NCI-H69 (cell line): ENCODE results near the gene PHACTR1.

Source experiments
- DNase-seq: peaks from one replicate; lab custom pipeline; 2025; lab: John Stamatoyannopoulos, UW

The PHACTR1 gene

DNA sequence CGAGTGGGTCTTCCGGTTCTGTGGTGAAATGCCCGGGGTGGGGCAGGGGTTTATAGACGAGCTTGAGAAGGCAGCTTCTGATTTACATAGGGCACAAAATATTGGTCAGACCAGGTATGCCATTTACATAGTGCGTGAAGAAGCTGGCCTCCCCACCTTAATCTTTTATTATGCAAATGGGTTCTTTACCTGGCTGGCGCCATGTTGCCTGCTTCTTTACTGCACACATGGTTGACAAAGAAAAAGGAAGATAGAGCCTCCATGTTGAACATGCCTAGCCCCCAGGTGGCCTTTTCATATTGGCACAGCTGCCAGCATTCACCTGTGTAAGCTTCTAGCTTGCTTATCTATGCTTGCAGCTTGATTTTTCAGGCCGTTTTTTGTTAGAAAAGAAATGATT lies 276.2 kb downstream of the PHACTR1 start:
- DNase-seq, result peak; percentile 45

DNA sequence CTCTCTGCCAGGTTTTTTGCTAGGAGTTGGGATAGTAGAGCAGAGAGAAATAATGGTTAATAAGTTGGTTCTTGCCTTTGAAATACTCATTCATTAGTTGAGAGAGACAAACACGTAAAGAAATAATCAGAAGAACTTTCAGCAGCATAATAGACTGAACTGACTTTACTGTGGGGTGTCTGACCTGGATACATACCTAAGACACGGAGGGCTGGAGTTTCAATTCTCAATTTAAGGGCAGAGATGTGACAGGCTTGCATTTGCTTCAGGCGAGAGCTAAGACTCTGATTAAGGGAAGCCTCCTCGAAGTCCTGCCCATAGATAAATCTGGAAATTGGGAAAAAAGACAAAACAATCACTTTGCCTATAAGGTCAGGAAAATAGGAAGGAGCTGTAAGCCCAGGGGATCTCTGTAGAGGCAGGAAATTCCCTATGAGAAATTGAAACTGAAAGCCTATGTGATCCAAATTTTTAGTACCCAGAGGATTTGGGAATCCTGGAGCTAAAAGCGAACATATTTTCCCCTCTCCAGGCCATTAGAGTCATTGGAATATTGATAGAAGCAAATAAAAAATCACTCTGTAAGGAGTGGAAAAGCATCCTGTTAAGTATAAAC lies 276.8 kb downstream of the PHACTR1 start:
- DNase-seq, result no peak

DNA sequence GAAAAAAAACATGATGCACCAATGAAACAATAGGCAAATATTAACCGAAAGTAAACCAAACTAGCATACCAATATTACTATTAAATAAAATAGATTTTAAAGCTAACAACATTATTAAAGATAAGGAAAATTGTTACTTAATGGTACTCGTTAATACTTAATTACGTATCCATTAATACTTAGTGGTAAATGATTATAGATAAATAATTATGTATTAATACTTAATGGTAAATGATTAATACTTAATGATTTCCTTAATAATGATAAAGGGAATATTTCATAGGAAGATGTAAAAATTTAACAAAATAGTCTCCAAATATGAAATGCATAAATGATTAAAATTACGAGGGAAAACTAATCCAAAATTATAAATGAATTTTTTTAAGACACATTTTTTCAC lies 278.9 kb downstream of the PHACTR1 start:
- no peak for DNase-seq

DNA sequence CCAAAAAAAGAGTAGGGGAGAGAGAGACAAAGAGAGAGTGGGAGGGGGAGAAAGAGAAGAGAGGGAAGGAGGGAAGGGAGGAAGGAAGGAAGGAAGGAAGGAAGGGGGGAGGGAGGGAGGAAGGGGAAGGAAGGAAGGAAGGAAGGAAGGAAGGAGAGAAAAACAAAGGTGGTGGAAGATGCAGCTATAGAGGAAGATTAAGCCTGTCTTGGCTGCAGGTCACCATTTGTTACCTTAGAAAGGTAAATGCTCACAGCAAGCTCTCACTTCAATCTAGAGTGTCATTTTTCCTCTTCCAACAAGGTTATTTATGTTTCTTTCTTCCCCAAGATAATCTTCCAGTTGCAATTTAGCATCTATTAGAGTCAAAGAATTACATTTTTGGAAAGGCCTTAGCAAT lies 284.0 kb downstream of the PHACTR1 start:
- no peak for DNase-seq

DNA sequence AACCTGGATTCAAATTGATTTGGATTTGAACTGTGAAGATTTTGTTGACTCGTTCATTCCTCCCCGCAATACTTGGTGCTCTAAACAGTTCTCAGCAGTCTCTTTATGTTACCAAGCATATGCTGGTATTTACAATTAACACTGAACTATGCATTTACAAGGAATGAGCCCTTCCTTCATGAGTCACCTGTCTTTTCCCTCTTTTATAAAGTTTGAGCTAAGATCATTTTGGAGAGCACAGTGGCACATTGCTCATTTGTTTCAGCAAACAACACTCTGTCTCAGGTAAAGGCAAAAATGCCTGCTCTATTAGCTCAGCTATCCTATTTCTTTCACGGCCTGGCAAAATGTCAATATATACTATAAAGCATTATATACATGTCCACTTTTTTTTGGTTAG lies 285.4 kb downstream of the PHACTR1 start:
- DNase-seq, result no peak

DNA sequence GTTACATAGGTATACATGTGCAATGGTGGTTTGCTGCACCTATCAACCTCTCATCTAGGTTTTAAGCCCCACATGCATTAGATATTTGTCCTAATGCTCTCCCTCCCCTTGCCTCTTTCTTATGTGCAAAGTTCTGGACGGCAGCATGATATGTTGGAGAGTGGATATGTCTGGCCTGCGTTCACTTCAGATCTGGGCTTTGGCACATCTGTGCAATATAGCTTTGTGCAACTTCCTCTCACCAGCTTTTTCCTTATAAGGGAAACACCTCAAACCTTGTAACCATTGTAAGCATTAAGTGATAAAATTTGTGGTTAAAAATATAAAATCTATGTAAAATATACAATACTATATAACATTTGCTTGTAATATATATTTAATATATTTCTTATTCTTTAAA lies 288.0 kb downstream of the PHACTR1 start:
- no peak for DNase-seq

DNA sequence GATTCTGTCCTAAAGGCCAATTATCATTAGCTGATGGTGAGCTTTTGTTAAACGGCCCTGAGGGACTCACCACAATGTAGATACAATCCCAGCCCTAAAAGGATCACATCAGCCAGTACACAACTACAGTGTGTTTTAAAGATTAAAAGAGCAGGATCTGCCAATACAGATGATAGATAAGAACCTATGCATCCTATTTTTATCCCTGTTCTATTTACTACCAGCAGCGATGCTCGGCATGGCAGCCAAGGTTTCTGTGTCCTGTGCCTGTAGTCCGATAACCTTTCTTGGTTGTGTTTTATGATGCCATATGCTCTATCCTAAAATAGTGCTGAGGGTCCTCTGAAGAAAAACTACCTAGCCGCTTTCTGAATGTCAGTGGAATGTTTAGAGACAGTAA lies 289.4 kb downstream of the PHACTR1 start:
- DNase-seq, result peak; percentile 80

DNA sequence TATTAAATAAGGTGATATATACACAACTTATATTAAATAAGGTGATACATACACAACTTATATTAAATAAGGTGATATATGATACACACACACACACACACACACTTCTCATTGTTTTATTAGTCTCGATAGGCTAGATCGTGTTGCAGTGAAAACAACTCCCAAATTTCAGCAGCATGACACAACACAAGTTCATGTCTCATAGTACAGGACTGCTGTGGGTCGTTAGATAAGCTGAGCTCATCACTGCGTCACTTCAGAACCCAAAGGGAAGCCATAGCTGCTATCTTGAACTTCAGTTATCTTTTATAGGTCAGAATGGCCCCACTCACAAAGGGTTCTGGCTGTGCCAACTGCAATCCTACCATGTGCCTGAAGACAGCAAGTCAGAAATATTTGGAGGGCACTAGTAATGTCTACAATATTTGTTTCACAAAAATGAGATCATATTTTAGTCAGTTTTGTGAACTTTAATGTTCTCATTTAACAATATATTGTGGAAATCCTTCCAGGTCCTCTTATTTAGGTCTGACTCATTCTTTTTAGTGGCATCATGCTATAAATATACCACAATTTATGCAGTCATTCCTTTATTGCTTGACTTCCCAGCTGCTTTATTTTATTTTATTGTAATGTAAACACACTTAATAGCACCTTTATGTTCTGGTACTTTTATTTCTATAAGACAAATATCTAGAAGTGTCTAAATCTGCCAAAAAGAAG lies 290.2 kb downstream of the PHACTR1 start:
- peak; percentile 46 for DNase-seq

DNA sequence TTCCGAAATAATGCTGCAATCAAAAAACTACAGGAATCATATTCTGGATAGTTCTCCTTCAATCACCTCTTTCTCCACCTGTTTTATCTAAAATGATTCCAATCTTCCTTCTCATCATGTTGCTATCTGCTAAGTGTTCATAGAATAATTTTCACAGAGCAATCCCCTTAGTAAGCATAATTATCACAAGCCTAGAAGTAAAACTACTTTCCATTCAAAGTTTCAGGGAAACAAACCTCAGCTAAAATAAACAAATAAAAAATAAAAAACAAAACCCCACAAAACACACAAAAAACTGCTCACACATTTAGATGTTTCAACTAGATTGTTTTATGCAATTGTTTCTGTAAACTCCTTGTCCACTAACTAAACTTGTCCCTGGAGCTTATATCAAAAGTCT lies 291.2 kb downstream of the PHACTR1 start:
- DNase-seq, result no peak

DNA sequence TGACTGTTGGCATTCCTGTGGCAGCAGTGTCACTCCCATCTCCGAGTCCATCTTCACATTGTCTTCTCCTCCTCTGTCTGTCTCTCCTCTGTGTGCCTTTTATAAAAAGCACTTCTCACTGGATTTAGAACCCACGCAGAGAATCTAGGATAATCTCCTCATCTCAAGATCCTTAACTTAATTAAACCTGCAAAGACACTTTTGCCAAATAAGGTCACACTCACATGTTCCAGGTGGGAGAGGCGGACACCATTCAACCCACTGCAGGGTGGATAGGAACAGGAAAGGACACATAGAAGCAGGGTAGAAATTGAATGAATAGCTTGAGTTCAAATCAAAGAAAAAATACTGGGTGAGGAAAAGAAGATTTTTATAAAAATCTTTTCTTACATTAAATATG lies 292.5 kb downstream of the PHACTR1 start:
- no peak for DNase-seq

DNA sequence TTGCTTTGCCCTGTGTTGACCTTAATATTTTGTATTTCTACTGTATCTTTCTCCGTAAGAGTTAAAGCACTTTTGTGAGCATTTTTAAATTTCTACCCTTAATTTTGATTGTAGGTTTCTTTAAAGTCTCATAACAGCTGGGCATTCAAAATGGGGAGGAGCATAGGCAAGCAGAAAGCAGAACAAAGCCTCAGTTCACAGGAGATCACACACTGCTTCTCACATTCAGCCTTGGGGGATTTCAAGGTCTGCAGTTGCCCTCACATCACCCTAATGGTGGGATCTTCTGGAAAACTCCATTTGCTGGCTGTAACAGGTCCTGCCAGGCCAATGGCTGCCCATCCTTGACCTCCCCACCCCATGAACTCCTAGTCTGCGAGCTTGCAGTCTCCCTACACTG lies 292.9 kb downstream of the PHACTR1 start:
- DNase-seq, result no peak

DNA sequence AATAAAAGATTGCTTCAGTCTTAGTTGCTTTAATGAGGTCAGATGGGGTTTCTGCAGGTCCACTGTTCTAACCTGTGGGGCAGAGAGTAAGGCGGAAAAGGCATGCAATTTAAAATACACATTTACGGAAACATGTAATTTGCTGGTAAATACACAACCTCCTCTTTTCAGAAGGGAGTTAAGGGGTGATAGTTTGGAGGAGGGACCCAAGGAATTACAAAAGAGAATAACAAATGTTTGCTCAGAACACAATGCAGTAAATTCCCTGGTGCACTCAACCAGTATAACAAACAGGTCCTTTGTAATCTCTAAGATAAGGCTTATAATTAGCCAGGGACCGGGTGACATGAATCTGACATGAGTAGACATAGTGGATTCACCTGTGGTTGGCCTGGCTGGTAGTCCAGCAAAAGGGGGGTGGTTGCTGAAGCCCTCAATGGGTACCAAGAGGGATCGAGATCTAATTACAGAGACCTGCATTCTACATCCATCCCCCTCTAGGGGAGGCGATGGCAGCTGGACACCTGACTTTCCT lies 295.1 kb downstream of the PHACTR1 start:
- peak; percentile 87 for DNase-seq

DNA sequence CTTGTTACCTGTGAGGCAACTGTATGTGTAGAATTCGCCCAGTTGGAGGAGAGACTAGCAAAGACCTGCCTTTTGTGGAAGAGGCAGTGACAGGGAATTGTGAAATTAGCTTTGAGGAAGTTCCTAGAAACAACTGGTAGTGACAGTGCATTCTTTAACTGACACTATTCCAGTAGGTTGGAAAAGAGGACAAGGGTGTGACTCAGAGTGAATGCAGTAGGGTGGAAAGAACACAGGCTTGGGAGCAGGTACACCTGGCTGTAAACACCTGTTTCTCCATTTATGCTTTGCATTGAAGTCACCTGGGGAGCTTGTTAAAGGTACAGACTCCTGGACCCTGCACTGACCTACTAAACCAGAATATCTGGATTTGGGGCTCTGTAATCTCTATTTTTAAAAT lies 295.7 kb downstream of the PHACTR1 start:
- peak; percentile 43 for DNase-seq

DNA sequence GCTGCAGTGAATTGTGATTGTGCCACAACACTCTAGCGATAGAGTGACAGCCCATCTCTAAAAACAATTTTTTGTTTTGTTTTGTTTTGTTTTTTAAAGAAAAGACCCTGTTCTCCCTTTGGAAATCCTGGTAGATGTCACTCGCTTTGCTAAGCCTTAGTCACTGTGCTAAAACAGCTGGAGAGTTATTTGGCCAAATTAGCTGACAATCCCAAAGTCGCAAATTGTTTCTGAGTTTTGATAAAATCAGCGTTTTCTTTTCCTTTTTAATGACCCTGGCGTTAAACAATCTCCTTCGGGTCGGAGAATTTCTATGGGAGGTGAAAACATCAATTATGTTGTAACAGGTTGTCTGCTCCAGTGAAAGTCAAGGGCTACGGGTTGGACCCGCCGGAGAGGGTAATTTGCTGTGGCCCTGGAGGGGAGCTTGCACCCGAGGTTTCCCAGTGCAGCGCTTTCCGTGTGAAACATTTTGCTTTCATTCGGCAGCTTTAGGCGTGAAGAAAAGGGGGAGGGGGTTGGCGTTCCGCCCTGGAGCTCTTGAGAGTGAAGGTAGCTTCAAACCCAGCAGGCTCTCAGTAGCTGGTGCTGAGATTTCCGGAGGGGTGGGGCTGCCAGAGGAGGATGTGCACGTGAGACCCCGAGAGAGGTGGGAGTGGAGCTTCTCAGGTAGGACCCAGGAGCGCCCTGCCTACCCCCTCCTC lies 296.6 kb downstream of the PHACTR1 start:
- peak; percentile 61 for DNase-seq

DNA sequence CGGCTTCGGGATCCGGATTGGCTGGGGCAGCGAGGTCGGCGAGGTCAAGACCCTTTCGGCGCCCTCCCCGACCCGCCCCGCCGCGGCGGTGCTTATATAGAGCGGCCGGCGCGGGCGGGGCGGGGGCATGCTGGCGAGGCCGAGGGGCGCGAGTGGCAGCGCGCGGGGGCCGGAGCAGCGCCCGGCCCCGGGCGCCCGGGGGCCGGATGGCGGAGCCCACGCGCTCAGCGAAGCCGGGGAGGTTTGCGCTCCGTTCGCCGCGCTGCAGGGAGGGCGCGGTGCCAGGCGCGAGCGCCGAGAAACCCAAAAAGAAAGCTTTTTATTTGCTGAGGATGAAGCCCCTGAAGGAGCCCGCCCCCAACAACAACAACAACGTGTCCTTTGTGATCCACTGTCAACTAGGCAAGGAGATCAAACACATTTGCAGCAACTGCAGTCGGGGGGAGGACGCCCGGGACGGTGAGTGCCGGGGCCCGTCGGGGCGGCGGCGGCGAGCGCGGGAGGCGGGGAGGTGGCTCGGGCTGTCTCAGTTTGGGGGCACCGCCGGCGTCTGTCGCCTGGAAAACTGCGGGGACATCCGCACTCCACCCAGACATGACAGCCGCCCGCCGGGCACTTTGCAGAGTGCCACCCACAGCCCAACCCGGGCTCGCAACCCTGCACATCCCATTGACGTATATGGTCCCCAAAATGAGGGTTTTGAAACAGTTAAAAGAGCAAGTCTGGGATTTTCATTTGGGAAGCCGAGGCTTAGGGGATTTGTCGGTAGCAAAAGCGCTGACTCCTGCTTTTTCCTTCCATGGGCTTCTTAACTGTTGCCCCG lies 297.3 kb downstream of the PHACTR1 start:
- peak; percentile 34 for DNase-seq

DNA sequence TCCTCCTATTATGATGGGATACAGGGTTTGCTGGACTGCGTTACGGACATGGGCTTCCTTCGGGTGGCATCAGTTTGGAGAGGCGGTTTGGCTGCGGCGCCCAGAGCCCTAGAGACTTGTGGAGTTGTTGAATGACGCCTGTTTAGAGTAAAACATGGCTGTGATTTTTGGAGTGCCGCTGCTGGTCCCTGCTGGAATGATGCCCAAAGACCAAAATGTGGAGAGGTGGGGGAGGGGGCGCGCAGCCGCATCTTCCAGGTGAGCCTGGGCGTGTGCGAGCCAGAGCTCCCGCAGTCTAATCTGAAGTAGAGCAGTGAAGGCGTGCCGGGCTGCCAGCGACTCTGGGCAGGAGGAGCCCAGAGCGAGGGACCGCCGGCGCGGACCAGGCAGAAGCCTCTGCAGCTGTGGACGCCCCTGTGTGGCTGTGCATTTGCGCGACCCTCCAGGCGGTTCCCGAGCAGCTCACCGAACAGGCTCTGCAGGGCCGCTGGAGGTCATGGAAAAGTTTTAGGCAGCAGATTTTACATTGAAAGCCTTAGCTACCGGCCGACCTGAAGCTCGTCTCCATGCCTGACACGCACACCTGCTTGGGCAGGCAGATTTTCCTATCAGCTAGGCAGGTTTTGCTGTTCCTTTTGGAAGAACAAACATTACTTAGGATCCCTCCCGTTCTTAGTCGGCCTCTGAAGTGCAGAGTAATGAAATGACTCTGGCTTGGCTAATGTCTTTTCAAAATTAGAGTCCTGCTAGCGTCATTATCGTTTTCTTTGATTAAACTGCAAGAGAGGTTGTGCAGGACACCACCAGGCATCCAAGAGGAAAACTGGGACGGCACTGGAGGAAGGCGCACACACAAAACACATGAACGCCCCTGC lies 298.2 kb downstream of the PHACTR1 start:
- DNase-seq, result peak; percentile 52

DNA sequence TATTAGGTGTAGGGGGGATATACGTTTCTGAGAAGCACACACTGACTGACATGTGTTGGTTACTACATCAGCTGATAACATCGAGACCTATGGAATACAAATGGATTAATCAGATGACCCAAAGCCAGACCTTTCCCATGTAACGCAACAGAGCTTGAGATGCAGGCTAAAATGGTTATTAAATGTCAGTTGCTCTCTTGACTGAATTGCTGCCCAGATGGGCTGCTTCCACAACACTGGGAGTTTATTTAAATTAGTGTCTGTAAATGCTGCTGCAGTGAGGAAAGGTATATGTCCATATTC lies 298.8 kb downstream of the PHACTR1 start:
- no peak for DNase-seq

DNA sequence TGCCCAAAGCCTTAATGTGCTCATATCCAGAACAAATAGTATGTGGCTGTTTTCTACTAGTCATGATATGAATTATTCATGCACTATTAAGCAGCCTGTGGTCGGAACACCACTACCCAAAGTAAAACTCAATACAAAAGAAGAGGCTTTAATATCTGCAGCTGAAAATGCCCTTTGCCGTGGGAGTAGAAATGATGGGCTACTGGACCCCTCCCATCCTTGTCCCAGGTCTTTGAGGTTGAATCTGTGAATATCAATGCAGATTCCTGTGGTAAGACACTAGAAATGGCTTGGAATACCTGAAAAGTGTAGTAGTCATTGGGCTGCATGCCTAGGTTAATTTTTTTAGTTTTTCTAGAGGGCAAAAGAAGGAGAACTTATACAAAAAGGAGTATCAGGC lies 308.0 kb downstream of the PHACTR1 start:
- no peak for DNase-seq

DNA sequence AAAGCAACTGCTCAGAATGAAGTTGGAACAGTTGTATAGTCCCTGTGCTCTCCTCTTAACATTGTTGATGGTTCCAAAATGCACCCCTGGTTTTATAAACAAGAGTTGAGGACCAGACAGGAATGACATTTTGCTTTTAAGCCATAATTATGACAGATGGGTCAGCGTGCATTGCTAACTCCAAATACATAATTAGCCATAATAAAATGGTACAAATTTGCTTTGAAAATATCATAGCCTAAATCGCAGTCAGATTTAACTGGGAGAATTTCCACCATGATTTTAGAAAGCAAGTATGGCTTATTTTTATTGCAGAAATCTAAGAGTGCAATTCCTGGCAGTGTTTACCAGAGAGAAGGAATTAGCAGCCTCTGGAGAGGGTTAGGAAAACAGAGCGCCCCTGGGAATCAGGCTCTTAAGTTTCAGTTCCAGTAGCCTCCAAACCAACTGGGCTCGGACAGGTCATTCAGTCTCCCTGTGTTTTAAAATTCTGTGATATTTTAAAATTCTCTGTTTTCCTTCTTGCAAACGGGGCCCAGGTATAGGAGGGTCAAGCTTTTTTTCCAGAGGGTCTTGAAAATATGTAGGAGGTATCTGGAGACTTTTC lies 309.4 kb downstream of the PHACTR1 start:
- DNase-seq, result peak; percentile 36

DNA sequence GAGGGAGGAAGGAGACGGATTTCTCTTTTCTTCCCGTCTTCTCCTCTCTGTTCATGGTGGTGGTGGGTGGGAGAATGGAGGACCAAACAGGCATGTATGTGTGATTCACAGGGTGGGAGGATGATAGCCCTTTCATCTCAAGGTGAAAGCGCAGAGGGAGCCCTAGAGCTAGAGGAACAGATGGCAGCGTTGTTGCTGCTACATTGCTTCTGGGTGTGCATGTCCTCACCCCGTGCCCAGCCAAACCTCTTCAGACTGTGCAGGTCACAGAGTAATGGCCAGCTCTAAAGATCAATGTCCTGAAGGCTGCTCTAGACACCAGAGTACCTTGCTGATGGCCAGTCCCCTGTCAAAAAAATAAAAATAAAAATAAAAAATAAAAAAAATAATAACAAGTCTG lies 310.0 kb downstream of the PHACTR1 start:
- DNase-seq, result peak; percentile 62

DNA sequence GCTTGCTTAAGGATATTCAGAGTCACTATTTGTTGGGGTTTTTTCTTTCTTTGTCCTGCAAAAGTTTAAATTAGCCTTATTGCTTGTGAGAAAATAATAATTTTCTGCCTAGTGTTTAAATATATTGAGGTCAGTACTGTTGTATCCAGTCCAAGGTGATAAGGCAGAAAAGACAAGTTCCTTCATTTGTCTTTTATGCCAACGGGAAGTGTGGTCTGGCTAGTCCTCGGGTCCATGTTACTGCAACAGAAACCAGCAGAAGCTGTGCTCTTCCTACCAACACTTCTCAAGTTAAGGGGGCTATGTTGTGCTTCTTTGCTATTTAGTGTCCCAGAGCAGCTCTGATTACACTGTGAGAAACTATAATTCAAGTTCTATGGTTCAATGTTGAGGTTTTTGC lies 310.6 kb downstream of the PHACTR1 start:
- no peak for DNase-seq
